Esophagus squamous epithelium (tissue), 4 donors: ENCODE data around the gene PLAGL2.

Experiments used
- POLR2A ChIP-seq, 4 donors: fragments of 450-650 bp; IDR thresholded peaks; one replicate each; pipeline ENCODE4 v1.6.1; 2017; ENCODE audit warnings: antibody characterized with exemption in 4 of 4, mild to moderate bottlenecking in 4 of 4, moderate library complexity in 3 of 4
- TF ChIP-seq, protein P1 (sequence below), 6 experiments: fragments of 450-650 bp in 4 of 6; fragments of 200-600 bp in 2 of 6; sonication (generic) in 2 of 6; IDR thresholded peaks; one replicate each; pipeline ENCODE4 v1.5.1; 2016 to 2019; ENCODE audit warnings: antibody characterized with exemption in 6 of 6, mild to moderate bottlenecking in 4 of 6, moderate library complexity in 4 of 6

DNA sequence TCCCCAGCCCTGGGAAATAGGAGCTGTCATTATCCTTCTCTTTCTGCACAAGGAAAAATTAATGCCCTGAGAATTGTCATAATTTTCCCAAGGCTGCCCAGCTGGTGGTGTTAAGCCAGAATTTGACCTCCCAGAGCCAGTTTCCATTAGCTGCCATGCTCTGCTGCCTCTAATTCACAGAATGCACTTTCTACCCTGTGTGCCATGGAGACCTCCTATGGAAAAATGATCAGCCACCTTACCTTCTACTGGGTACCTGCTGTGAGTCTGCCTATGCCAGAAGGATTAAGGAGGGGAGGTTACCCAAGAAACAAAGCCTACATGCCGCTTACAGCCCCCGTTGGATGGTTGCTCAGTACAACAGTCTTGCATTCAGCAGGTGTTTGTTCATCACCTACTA lies 29.3 kb upstream of the PLAGL2 start:
- TF ChIP-seq, protein P1, sequence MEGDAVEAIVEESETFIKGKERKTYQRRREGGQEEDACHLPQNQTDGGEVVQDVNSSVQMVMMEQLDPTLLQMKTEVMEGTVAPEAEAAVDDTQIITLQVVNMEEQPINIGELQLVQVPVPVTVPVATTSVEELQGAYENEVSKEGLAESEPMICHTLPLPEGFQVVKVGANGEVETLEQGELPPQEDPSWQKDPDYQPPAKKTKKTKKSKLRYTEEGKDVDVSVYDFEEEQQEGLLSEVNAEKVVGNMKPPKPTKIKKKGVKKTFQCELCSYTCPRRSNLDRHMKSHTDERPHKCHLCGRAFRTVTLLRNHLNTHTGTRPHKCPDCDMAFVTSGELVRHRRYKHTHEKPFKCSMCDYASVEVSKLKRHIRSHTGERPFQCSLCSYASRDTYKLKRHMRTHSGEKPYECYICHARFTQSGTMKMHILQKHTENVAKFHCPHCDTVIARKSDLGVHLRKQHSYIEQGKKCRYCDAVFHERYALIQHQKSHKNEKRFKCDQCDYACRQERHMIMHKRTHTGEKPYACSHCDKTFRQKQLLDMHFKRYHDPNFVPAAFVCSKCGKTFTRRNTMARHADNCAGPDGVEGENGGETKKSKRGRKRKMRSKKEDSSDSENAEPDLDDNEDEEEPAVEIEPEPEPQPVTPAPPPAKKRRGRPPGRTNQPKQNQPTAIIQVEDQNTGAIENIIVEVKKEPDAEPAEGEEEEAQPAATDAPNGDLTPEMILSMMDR (IDR thresholded peaks at IDR 0.05) = no peak
- no peak for TF ChIP-seq POLR2A (IDR thresholded peaks at IDR 0.05)
